Activated naive CD8-positive, alpha-beta T cell treated with anti-CD3 and anti-CD28 coated beads for 36 hours (primary cell): ENCODE results near the gene NT5M. TPM values are rescaled to one million over a fixed set of nuclear protein-coding genes. Genes with fewer than 3 reads are reported as not detected.

ENCODE experiments used
- DNase-seq: peaks from one replicate; pipeline ENCODE4 v3.0.0; 2021
- H3K27ac Mint-ChIP-seq: one replicate; pipeline ENCODE4 v1.8.0; 2022; ENCODE audit warnings: mild to moderate bottlenecking, moderate library complexity, mixed read lengths
- H3K27me3 Mint-ChIP-seq: one replicate; pipeline ENCODE4 v1.8.0; 2022; ENCODE audit warnings: mild to moderate bottlenecking, mixed read lengths
- H3K36me3 Mint-ChIP-seq: one replicate; pipeline ENCODE4 v1.8.0; 2021; ENCODE audit warnings: mild to moderate bottlenecking, mixed read lengths
- H3K4me1 Mint-ChIP-seq: one replicate; pipeline ENCODE4 v1.8.0; 2021; ENCODE audit warnings: mixed read lengths
- H3K4me3 Mint-ChIP-seq: one replicate; pipeline ENCODE4 v1.8.0; 2022; ENCODE audit warnings: mild to moderate bottlenecking, moderate library complexity, mixed read lengths
- H3K9me3 Mint-ChIP-seq: one replicate; pipeline ENCODE4 v1.8.0; 2022; ENCODE audit warnings: mixed read lengths
- total RNA-seq, 2 experiments: library from RNA; stranded (reverse); gene quantifications; one replicate each; pipeline ENCODE4 v1.2.3, GENCODE V29; 2021

NT5M gene
- total RNA-seq, 2 experiments from 2014 or later, result 6.1 to 6.5 TPM

GRCh38 chr17:17320188-17320910, 17.2 kb downstream of the NT5M start:
- H3K9me3 Mint-ChIP-seq, result no peaks in the 10 kb centered on the region
- no peaks in the 10 kb centered on the region for H3K4me1 Mint-ChIP-seq
- no peak overlapping the region for H3K4me3 Mint-ChIP-seq
- no peak overlapping the region for H3K27ac Mint-ChIP-seq
- H3K27me3 Mint-ChIP-seq, result no peaks in the 10 kb centered on the region
- DNase-seq, result no peak
- no peaks in the 10 kb centered on the region for H3K36me3 Mint-ChIP-seq

- Mint-ChIP-seq H3K4me1 (no peaks in the 10 kb centered on the region), H3K9me3 (no peaks in the 10 kb centered on the region), H3K27me3 (no peaks in the 10 kb centered on the region), H3K4me3 (no peak overlapping the region), H3K27ac (no peak overlapping the region), H3K36me3 (no peaks in the 10 kb centered on the region)
- no peak for DNase-seq
Observed at GRCh38 chr17:17320911-17321220, 17.7 kb downstream of the NT5M start.

DNA sequence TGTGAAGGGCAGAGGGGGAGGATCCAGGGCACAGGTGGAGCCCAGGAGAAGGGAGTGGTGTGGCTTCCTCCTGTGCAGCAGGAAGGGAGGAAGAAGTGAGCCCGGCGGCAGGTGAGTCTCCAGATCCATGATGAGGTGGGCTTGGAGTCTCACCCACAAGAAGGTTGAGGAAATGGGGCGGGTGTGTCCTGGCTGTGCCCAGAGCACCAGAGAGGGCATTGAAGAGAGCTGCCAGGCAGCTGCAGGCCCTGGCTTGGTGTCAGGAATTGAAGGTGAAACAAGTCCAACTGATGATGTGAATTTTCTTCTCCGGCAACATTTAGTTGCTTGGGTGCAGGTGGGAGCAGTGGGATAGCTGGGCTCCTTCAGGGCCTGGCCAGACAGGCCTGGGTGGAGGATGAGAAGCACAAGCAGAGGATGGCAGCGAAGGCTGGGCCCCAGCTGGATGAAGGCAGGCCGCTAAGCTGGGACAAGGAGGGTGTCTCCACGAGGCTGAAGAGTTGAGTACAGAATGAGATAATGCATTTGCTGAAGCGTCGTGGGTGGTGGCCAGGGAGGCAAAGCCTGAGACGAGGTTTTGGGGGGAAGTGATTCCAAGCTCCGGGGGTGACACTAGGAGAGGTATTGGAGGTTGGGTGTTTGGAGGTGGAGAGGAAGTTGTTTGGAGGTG, 18.3 kb downstream of the NT5M start:
- H3K9me3 Mint-ChIP-seq, result no peaks in the 10 kb centered on the region
- H3K36me3 Mint-ChIP-seq, result no peaks in the 10 kb centered on the region
- H3K27ac Mint-ChIP-seq, result no peak overlapping the region
- no peaks in the 10 kb centered on the region for H3K4me1 Mint-ChIP-seq
- no peak for DNase-seq
- no peak overlapping the region for H3K4me3 Mint-ChIP-seq
- no peaks in the 10 kb centered on the region for H3K27me3 Mint-ChIP-seq

DNA sequence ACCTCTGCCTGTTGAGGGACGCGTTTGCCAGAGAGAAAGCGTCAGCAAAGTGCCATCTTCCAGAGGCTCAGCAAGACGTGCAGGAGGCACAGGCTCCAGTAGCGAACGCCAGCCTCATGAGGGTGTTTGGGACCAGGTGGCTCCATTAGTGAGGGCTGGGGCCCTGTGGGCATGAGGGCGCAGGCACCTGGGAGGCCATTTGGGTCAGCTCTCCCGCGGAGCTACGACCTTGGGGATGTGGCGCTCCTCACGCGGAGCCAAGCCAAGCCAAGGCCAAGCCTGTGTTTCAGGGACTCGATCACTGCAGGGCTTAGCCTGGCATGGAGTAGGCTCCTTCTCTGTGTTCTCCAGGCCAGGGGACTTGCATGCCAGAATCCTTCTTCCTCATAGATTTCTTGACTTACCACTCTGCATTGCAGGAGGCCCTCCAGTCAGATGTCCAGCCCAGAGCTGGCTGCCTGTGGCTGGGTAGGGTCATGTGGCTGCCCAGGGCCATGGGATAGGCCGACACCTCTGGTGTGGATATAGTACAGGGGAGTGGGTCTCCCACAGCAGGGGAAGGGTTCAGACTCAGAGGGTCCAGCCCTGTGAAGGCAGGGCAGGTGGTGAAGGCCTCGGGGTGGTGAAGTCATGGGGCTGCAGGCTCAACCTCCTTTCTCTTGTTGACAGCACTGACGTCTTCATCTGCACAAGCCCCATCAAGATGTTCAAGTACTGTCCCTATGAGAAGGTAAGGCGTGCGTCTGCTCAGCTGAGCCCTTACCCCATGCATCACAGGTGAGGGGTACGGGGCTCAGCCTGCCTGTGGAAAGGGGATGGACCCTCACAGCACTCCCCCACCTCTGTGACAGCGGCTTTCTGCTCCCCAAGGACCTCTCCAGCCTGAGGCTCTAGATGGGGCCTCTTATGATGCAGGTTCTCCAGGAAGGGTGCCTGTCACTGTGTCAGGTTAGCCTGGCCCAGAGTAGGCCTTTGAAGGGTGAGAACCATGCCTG, 19.6 kb downstream of the NT5M start:
- H3K27me3 Mint-ChIP-seq, result no peaks in the 10 kb centered on the region
- no peaks in the 10 kb centered on the region for H3K36me3 Mint-ChIP-seq
- DNase-seq, result no peak
- H3K9me3 Mint-ChIP-seq, result no peaks in the 10 kb centered on the region
- H3K27ac Mint-ChIP-seq, result no peak overlapping the region
- H3K4me3 Mint-ChIP-seq, result no peak overlapping the region
- H3K4me1 Mint-ChIP-seq, result no peaks in the 10 kb centered on the region

- no peak overlapping the region for H3K27ac Mint-ChIP-seq
- H3K36me3 Mint-ChIP-seq, result no peaks in the 10 kb centered on the region
- no peaks in the 10 kb centered on the region for H3K9me3 Mint-ChIP-seq
- DNase-seq, result no peak
- no peaks in the 10 kb centered on the region for H3K4me1 Mint-ChIP-seq
- H3K27me3 Mint-ChIP-seq, result no peaks in the 10 kb centered on the region
- H3K4me3 Mint-ChIP-seq, result no peak overlapping the region
Observed at GRCh38 chr17:17324616-17325015, 21.4 kb downstream of the NT5M start.

GRCh38 chr17:17325228-17325627, 22.1 kb downstream of the NT5M start:
- no peak for DNase-seq
- H3K27ac Mint-ChIP-seq, result no peak overlapping the region
- no peaks in the 10 kb centered on the region for H3K9me3 Mint-ChIP-seq
- no peaks in the 10 kb centered on the region for H3K4me1 Mint-ChIP-seq
- no peaks in the 10 kb centered on the region for H3K27me3 Mint-ChIP-seq
- no peak overlapping the region for H3K4me3 Mint-ChIP-seq
- no peaks in the 10 kb centered on the region for H3K36me3 Mint-ChIP-seq

- H3K36me3 Mint-ChIP-seq, result no peaks in the 10 kb centered on the region
- no peak for DNase-seq
- H3K27ac Mint-ChIP-seq, result no peak overlapping the region
- no peaks in the 10 kb centered on the region for H3K27me3 Mint-ChIP-seq
- H3K4me3 Mint-ChIP-seq, result no peak overlapping the region
- H3K4me1 Mint-ChIP-seq, result no peaks in the 10 kb centered on the region
- H3K9me3 Mint-ChIP-seq, result no peaks in the 10 kb centered on the region
Observed at GRCh38 chr17:17325816-17326215, 22.6 kb downstream of the NT5M start.

- Mint-ChIP-seq H3K4me1 (no peaks in the 10 kb centered on the region), H3K9me3 (no peaks in the 10 kb centered on the region), H3K27ac (no peak overlapping the region), H3K36me3 (no peaks in the 10 kb centered on the region), H3K27me3 (no peaks in the 10 kb centered on the region), H3K4me3 (no peak overlapping the region)
- DNase-seq, result no peak
Observed at GRCh38 chr17:17326275-17326875, 23.2 kb downstream of the NT5M start.

DNA sequence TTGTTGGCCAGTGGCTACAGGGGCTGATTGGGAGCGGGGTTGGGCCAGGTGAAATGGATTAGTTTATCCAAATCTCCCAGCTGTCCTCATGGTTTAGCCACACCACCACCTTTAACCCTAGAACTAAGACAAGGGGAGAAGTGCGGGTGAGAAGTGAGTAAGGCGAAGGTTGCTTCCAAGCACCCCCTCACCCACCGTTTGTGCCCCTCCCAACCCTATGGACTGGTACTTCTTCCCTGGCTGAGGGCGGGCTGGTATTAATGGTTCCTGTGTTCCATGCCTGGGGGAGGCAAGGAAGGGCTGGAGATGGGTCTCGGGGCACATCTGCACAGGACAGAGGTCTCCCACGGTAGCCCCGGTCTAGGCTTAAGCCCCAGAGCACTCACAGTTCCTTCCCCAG, 25.1 kb downstream of the NT5M start:
- no peaks in the 10 kb centered on the region for H3K9me3 Mint-ChIP-seq
- H3K27me3 Mint-ChIP-seq, result no peaks in the 10 kb centered on the region

DNA sequence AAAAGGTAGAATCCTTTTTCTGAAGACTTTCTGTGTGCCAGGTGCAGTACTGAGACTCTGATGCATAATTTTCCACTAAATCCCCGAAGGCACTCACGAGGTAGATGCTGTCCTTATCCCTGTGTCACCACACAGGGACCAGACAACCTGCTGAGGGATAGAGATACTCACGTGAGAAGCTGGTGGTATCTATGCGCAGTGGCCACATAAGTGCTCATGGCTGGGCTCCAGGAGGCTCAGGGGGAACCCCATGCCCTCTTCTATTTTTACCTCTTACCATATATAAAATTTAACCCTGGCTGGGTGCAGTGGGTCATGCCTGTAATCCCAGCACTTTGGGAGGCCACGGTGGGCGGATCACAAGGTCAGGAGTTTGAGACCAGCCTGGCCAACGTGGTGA, 38.3 kb downstream of the NT5M start:
- H3K27ac Mint-ChIP-seq, result no peak overlapping the region
- no peak overlapping the region for H3K4me3 Mint-ChIP-seq
- no peaks in the 10 kb centered on the region for H3K9me3 Mint-ChIP-seq
- H3K4me1 Mint-ChIP-seq, result no peaks in the 10 kb centered on the region
- H3K36me3 Mint-ChIP-seq, result no peaks in the 10 kb centered on the region
- no peaks in the 10 kb centered on the region for H3K27me3 Mint-ChIP-seq
- DNase-seq, result no peak

More for the DNA sequence above, 25.1 kb downstream of the NT5M start:
- no peaks in the 10 kb centered on the region for H3K36me3 Mint-ChIP-seq
- H3K4me3 Mint-ChIP-seq, result no peak overlapping the region
- DNase-seq, result no peak
- H3K4me1 Mint-ChIP-seq, result no peaks in the 10 kb centered on the region
- H3K27ac Mint-ChIP-seq, result no peak overlapping the region

DNA sequence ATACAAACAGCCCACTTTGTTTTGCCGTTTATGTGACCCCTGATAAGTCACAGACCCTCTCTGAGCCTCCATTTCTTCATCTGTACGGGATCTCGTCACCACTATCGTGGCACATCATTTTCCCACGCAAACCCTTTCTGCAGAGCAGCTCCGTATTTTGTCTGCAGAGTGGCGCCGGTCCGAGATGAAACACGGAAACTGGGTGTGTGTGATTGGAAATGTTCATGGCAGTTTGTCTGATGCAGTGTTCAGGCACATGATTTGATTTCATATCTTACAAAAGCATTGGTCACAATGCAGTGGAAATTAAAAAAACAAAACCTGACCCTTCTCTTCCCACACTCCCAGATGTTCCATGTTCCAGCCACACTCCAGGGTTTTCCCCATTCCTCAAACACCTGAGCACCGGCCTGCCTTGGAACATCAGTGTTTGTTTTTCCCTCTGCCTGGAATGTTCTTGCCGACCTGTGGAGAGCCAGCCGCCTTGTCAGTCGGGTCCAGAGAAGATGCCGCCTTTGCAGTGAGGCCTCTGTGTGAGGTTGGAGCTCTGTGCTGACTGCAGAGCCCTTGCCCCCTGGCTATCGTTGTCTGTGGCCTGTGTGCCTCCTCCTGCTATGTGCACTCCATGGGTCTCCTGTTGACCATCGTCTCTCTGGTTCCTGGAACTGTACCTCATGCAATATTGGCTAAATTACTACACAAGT, 39.2 kb downstream of the NT5M start:
- Mint-ChIP-seq H3K4me3 (no peak overlapping the region), H3K4me1 (no peaks in the 10 kb centered on the region), H3K9me3 (no peaks in the 10 kb centered on the region), H3K27me3 (no peaks in the 10 kb centered on the region), H3K27ac (no peak overlapping the region), H3K36me3 (no peaks in the 10 kb centered on the region)
- DNase-seq, result no peak

GRCh38 chr17:17343160-17343735, 40.1 kb downstream of the NT5M start:
- Mint-ChIP-seq H3K4me3 (no peak overlapping the region), H3K9me3 (no peaks in the 10 kb centered on the region), H3K4me1 (no peaks in the 10 kb centered on the region), H3K36me3 (no peaks in the 10 kb centered on the region), H3K27me3 (no peaks in the 10 kb centered on the region), H3K27ac (no peak overlapping the region)
- DNase-seq, result no peak

DNA sequence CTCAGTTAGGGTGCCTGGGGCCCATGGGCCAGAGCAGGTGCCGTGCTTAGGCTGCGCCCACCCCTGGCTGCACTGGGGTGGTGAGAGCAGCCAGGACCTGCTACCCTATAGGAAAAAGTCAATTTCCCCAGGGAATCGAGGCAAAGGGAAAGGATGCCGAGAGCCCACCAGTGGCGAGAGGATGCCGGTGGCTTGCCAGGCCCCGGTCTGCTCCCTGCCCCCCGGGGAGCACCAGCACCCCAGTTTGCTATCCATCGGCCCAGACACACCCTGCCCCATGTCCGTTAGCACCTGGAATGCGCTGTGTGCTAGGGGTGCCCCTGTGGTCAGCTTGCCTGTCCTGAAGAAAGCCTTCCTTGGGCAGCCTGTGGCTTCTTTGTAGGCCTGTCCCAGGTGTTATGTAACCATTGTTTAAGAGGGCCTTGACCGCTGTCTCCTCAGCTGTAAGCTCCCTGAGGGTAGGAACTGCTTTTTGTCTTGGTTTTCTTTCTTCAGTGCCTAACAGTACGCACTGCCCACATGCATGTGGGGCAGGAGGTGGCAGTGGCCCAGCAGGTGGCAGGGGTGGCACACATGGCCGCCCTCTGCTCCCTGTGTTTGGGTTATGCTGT, 40.8 kb downstream of the NT5M start:
- no peak overlapping the region for H3K27ac Mint-ChIP-seq
- no peak overlapping the region for H3K4me3 Mint-ChIP-seq
- H3K27me3 Mint-ChIP-seq, result no peaks in the 10 kb centered on the region
- H3K4me1 Mint-ChIP-seq, result no peaks in the 10 kb centered on the region
- H3K9me3 Mint-ChIP-seq, result no peaks in the 10 kb centered on the region
- H3K36me3 Mint-ChIP-seq, result no peaks in the 10 kb centered on the region
- no peak for DNase-seq
